Large intestine (tissue), 3 donors: Measurements from ENCODE around the gene BOD1. TPM values are rescaled to one million over a fixed set of nuclear protein-coding genes. Genes with fewer than 3 reads are reported as not detected.
"Not testable (repeated sequence)": the region's sequence is repeated elsewhere in the genome, so short reads cannot be mapped to it uniquely, and the experiment has no call there.

Source experiments
- DNase-seq, 2 donors: peaks; one replicate each; pipeline versions ENCODE4 v3.0.0 to v3.0.0-alpha.2; 2013
- H3K27ac ChIP-seq: one replicate; pipeline ENCODE4 v1.5.1; 2013; ENCODE audit warnings: low read length
- H3K27me3 ChIP-seq: 2 replicates; pipeline ENCODE4 v1.6.1; 2013; ENCODE audit warnings: low read length; ENCODE audit not compliant: control insufficient read depth, insufficient read depth
- H3K36me3 ChIP-seq: 2 replicates; pipeline ENCODE4 v1.6.1; 2013; ENCODE audit warnings: low read length; ENCODE audit not compliant: control insufficient read depth, insufficient read depth
- H3K4me1 ChIP-seq: one replicate; pipeline ENCODE4 v1.6.1; 2013; ENCODE audit warnings: low read length; ENCODE audit not compliant: control insufficient read depth, insufficient read depth
- H3K4me3 ChIP-seq: one replicate; pipeline ENCODE4 v1.5.1; 2013; ENCODE audit warnings: low read length
- H3K9me3 ChIP-seq: one replicate; pipeline ENCODE4 v1.6.1; 2013; ENCODE audit warnings: mild to moderate bottlenecking, low read depth, low read length, moderate library complexity; ENCODE audit not compliant: control insufficient read depth
- WGBS: methylation state at CpG from one replicate; pipeline ENCODE4 v1.1.5; 2013; ENCODE audit warnings: low lambda C conversion rate; ENCODE audit not compliant: insufficient coverage; 5-methylcytosine and 5-hydroxymethylcytosine counted together
- polyA plus RNA-seq: library from polyadenylated mRNA; unstranded; fragments of 120-200 nt; gene quantifications from one replicate; pipeline ENCODE4 v1.2.1, GENCODE V29; 2013

The BOD1 gene
- polyA plus RNA-seq, 1 donor = 76.7 TPM

GRCh38 chr5:173595841-173596240, 20.6 kb downstream of the BOD1 start:
- Histone ChIP-seq H3K36me3 (peaks cover 2% of the 10 kb centered on the region), H3K4me3 (no peak overlapping the region), H3K4me1 (no peaks in the 10 kb centered on the region), H3K27me3 (no peaks in the 10 kb centered on the region), H3K27ac (no peak overlapping the region), H3K9me3 (peaks cover 11% of the 10 kb centered on the region)
- no CpG with 5 or more reads among the region's 3 CpGs for WGBS
- no peak for DNase-seq

GRCh38 chr5:173594061-173594460, 22.4 kb downstream of the BOD1 start:
- WGBS = no CpG with 5 or more reads among the region's 3 CpGs
- DNase-seq = no peak
- Histone ChIP-seq H3K27me3 (no peaks in the 10 kb centered on the region), H3K36me3 (no peaks in the 10 kb centered on the region), H3K4me3 (no peak overlapping the region), H3K27ac (no peak overlapping the region), H3K9me3 (peaks cover 12% of the 10 kb centered on the region), H3K4me1 (no peaks in the 10 kb centered on the region)

- H3K4me1 ChIP-seq = no peaks in the 10 kb centered on the region
These were observed 24.3 kb downstream of the BOD1 start for GRCh38 chr5:173592050-173592669.

GRCh38 chr5:173591056-173591514, 25.4 kb downstream of the BOD1 start:
- Histone ChIP-seq H3K27me3 (no peaks in the 10 kb centered on the region), H3K27ac (no peak overlapping the region), H3K36me3 (no peaks in the 10 kb centered on the region), H3K4me3 (no peak overlapping the region), H3K9me3 (peaks cover 12% of the 10 kb centered on the region), H3K4me1 (no peaks in the 10 kb centered on the region)
- DNase-seq = no peak
- no CpG with 5 or more reads among the region's 11 CpGs for WGBS

More at GRCh38 chr5:173592050-173592669, 24.3 kb downstream of the BOD1 start:
- DNase-seq = no peak
- Histone ChIP-seq H3K27me3 (no peaks in the 10 kb centered on the region), H3K4me3 (no peak overlapping the region), H3K36me3 (no peaks in the 10 kb centered on the region), H3K27ac (no peak overlapping the region), H3K9me3 (peaks cover 12% of the 10 kb centered on the region)
- no CpG with 5 or more reads among the region's 2 CpGs for WGBS

- Histone ChIP-seq H3K27me3 (no peaks in the 10 kb centered on the region), H3K4me3 (no peak overlapping the region), H3K9me3 (peaks cover 12% of the 10 kb centered on the region), H3K4me1 (no peaks in the 10 kb centered on the region), H3K36me3 (no peaks in the 10 kb centered on the region), H3K27ac (no peak overlapping the region)
- 90% methylated on average over 2 of the region's 8 CpGs for WGBS
- no peak for DNase-seq
These were observed 25.9 kb downstream of the BOD1 start for GRCh38 chr5:173590436-173591055.

GRCh38 chr5:173586133-173586532, 30.3 kb downstream of the BOD1 start:
- WGBS = 91% methylated on average over 3 of the region's 3 CpGs
- not testable (repeated sequence) for H3K36me3 ChIP-seq, H3K4me1 ChIP-seq, H3K27ac ChIP-seq, H3K27me3 ChIP-seq, H3K4me3 ChIP-seq, DNase-seq, H3K9me3 ChIP-seq

GRCh38 chr5:173583346-173583745, 33.1 kb downstream of the BOD1 start:
- WGBS = no CpG with 5 or more reads among the region's 2 CpGs
- H3K27ac ChIP-seq = no peak overlapping the region
- H3K4me3 ChIP-seq = no peak overlapping the region
- H3K36me3 ChIP-seq = no peaks in the 10 kb centered on the region
- peaks cover 2% of the 10 kb centered on the region for H3K27me3 ChIP-seq
- no peaks in the 10 kb centered on the region for H3K4me1 ChIP-seq
- DNase-seq = no peak
- H3K9me3 ChIP-seq = no peaks in the 10 kb centered on the region

GRCh38 chr5:173582216-173583111, 34.0 kb downstream of the BOD1 start:
- 33% methylated on average over 1 of the region's 12 CpGs for WGBS
- H3K27me3 ChIP-seq = peaks cover 2% of the 10 kb centered on the region

GRCh38 chr5:173581408-173582215, 34.8 kb downstream of the BOD1 start:
- H3K36me3 ChIP-seq = no peaks in the 10 kb centered on the region
- no peak overlapping the region for H3K4me3 ChIP-seq
- no peaks in the 10 kb centered on the region for H3K4me1 ChIP-seq
- peaks cover 2% of the 10 kb centered on the region for H3K27me3 ChIP-seq
- no peak overlapping the region for H3K27ac ChIP-seq
- WGBS = 100% methylated on average over 1 of the region's 17 CpGs
- no peaks in the 10 kb centered on the region for H3K9me3 ChIP-seq
- no peak for DNase-seq

More at GRCh38 chr5:173582216-173583111, 34.0 kb downstream of the BOD1 start:
- Histone ChIP-seq H3K4me1 (no peaks in the 10 kb centered on the region), H3K4me3 (no peak overlapping the region), H3K36me3 (no peaks in the 10 kb centered on the region), H3K27ac (no peak overlapping the region), H3K9me3 (no peaks in the 10 kb centered on the region)
- DNase-seq = no peak
